OCI-LY3 (cell line): Measurements from ENCODE around the gene ZCCHC2.

Experiments
- H2AFZ ChIP-seq: fragments of 200-600, 300-600 bp; shearing (Covaris generic); 2 replicates; pipeline ENCODE4 v1.6.0; 2014; ENCODE audit warnings: antibody characterized with exemption, low read depth, low read length
- H3K27ac ChIP-seq: fragments of 200-600, 300-600 bp; sonication (generic); 2 replicates; pipeline ENCODE4 v1.5.1; 2014; ENCODE audit warnings: mild to moderate bottlenecking, low read length, moderate library complexity, mixed read lengths
- H3K27me3 ChIP-seq: fragments of 200-600, 300-600 bp; sonication (generic); 2 replicates; pipeline ENCODE4 v1.6.1; 2014; ENCODE audit warnings: low read depth, low read length, mixed read lengths
- H3K36me3 ChIP-seq: fragments of 200-600, 300-600 bp; sonication (generic); replicated peaks from 2 replicates; pipeline ENCODE3; 2014; ENCODE audit warnings: low read depth, low read length, mixed read lengths
- H3K4me1 ChIP-seq: fragments of 300-600, 200-600 bp; sonication (generic); 2 replicates; pipeline ENCODE4 v1.6.1; 2014; ENCODE audit warnings: low read length, mixed read lengths
- H3K4me2 ChIP-seq: fragments of 200-600, 300-600 bp; sonication (generic); 2 replicates; pipeline ENCODE4 v1.6.1; 2014; ENCODE audit warnings: low read length, mixed read lengths
- H3K4me3 ChIP-seq: fragments of 300-600, 200-600 bp; sonication (generic); 2 replicates; pipeline ENCODE4 v1.5.1; 2014; ENCODE audit warnings: antibody characterized with exemption, mild to moderate bottlenecking, low read length, moderate library complexity
- H3K79me2 ChIP-seq: fragments of 300-600, 200-600 bp; shearing (Covaris generic); 2 replicates; pipeline ENCODE4 v1.6.1; 2014; ENCODE audit warnings: mild to moderate bottlenecking, low read length, mixed read lengths
- H3K9ac ChIP-seq: fragments of 300-600, 200-600 bp; shearing (Covaris generic); 2 replicates; pipeline ENCODE4 v1.6.0; 2014; ENCODE audit warnings: mild to moderate bottlenecking, low read length, moderate library complexity
- H3K9me3 ChIP-seq: fragments of 200-600, 300-600 bp; shearing (Covaris generic); 2 replicates; pipeline ENCODE4 v1.6.1; 2014; ENCODE audit warnings: low read length, mixed read lengths; ENCODE audit not compliant: insufficient read depth
- H4K20me1 ChIP-seq: fragments of 200-600, 300-600 bp; sonication (generic); 2 replicates; pipeline ENCODE4 v1.6.1; 2016; ENCODE audit warnings: low read length, mixed read lengths; ENCODE audit not compliant: insufficient read depth
- EZH2phosphoT487 ChIP-seq: fragments of 200-600 bp; shearing (Covaris generic); IDR thresholded peaks from 2 replicates; pipeline ENCODE4 v1.6.1; 2018; ENCODE audit warnings: antibody characterized with exemption, mixed run types, low read depth
- TF ChIP-seq, protein P1 (sequence below): fragments of 200-600, 300-600 bp; sonication (generic); IDR thresholded peaks from 2 replicates; pipeline ENCODE4 v1.5.1; 2014; ENCODE audit warnings: antibody characterized with exemption, low read length, low read depth

ZCCHC2 gene

DNA sequence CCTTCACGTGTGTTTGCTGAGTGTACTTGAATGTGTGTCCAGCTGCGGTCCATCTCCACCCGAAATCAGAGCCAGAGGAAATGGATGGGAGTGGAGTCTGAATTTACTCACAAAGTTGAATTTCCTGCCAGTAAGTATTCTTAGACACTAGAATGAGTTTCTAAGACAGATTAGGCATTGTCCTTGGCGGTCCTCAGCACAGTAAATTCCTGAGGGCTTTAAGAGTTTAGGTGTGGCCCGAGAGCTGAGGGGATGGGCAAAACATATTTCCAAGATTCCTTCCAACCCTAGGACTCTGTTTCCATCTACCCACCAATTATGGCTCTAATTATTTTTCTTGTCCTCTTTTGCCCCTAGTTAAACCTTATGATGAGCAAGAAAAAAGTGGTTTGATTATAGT lies 102.2 kb downstream of the ZCCHC2 start:
- no peak overlapping the region for H3K4me2 ChIP-seq
- TF ChIP-seq, protein P1, sequence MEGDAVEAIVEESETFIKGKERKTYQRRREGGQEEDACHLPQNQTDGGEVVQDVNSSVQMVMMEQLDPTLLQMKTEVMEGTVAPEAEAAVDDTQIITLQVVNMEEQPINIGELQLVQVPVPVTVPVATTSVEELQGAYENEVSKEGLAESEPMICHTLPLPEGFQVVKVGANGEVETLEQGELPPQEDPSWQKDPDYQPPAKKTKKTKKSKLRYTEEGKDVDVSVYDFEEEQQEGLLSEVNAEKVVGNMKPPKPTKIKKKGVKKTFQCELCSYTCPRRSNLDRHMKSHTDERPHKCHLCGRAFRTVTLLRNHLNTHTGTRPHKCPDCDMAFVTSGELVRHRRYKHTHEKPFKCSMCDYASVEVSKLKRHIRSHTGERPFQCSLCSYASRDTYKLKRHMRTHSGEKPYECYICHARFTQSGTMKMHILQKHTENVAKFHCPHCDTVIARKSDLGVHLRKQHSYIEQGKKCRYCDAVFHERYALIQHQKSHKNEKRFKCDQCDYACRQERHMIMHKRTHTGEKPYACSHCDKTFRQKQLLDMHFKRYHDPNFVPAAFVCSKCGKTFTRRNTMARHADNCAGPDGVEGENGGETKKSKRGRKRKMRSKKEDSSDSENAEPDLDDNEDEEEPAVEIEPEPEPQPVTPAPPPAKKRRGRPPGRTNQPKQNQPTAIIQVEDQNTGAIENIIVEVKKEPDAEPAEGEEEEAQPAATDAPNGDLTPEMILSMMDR: no peak
- TF ChIP-seq EZH2phosphoT487: no peak
- no peak overlapping the region for H3K9ac ChIP-seq
- peaks cover 8% of the 10 kb centered on the region; the same call in 1 of the 2 replicates for H3K27me3 ChIP-seq
- no peak overlapping the region for H2AFZ ChIP-seq
- no peak overlapping the region for H3K27ac ChIP-seq
- no peaks in the 10 kb centered on the region for H3K4me1 ChIP-seq
- H3K9me3 ChIP-seq: no peaks in the 10 kb centered on the region
- H3K36me3 ChIP-seq: no peaks in the 10 kb centered on the region
- H4K20me1 ChIP-seq: no peaks in the 10 kb centered on the region
- H3K4me3 ChIP-seq: no peak overlapping the region
- H3K79me2 ChIP-seq: no peaks in the 10 kb centered on the region
